SH-SY5Y (cell line): ENCODE data around the gene IDH1.

Source experiments
- GATA2 ChIP-seq: IDR thresholded peaks from 2 replicates; pipeline ENCODE4 v1.6.1; 2011; ENCODE audit warnings: mild to moderate bottlenecking, low read depth, low read length
- GATA3 ChIP-seq: IDR thresholded peaks from 2 replicates; pipeline ENCODE4 v1.6.1; 2011; ENCODE audit warnings: low read depth, mild to moderate bottlenecking, low read length, moderate library complexity

DNA sequence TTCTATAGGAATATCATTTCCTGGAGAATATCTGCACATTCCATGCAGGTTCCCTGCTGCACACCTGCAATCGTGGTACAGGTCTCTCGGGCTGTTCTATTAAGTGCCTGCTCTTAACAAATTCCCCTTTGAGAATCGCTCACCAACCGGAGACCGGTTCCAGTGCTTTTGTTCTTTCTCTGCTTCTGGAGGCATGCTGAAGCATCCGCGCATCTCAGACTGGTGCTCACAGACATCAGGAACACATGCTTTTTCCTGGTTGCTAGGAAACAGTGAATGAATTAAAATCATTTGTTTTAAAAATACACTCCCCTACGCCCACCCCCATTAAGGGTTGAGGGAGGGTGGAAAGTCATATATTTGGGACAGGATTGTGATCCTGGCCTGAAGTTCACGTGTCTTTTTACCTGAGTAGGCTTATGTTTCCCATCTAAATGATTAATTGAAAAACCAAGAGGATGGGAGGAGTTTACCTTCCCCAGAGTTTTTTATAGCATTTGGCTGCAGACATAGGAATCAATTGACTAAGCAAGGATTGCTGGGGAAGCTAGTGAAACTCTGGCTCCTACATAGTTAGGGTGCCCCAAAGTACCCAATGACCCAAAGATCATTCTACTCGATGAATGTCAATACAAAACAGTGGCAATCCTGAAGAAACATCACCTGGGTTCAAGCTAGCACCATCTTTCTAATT lies 64.9 kb downstream of the IDH1 start, which contains the start of gene C2orf80:
- TF ChIP-seq GATA2 = no peak
- no peak for TF ChIP-seq GATA3
